NB4 (cell line): ENCODE data around the gene ANKRD9.

Source experiments
- POLR2A ChIP-seq: IDR thresholded peaks from 2 replicates; pipeline ENCODE4 v1.6.1; 2011; ENCODE audit warnings: mild to moderate bottlenecking; ENCODE audit not compliant: insufficient read length; ENCODE audit errors: extremely low read depth
- TF ChIP-seq, protein P1 (sequence below): IDR thresholded peaks from 2 replicates; pipeline ENCODE4 v1.6.1; 2011; ENCODE audit warnings: low read depth, low read length

DNA sequence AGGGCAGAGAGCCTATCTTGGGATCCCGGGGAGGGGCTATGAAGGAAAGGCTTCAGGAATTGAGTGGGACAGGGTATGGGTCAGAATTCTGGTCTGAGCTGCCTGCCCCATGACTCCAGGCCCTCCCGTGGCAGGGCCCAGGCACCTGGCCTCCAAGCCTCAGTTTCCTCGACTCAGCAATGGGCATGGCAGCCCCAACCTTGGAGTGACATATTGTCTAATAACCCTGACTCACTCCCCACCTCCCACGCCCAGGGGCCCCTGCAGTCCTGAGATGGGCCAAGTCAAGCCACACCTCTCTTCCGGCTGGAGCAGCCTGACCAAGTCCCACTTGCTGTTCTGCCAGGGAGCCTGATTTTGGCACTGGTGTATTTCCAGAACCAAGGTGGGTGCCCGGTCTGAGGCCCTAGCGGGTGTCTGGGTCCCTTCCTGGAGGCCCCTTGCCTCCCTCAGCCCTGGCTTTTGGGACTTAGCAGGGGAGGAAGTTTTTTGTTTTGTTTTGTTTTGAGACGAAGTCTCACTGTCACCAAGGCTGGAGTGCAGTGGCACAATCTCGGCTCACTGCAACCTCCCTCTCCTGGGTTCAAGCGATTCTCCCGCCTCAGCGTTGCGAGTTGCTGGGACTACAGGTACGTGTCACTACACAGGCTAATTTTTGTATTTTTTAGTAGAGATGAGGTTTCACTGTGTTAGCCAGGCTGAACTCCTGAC is 42.6 kb upstream of the ANKRD9 start:
- TF ChIP-seq, protein P1, sequence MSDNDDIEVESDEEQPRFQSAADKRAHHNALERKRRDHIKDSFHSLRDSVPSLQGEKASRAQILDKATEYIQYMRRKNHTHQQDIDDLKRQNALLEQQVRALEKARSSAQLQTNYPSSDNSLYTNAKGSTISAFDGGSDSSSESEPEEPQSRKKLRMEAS, result no peak
- no peak for TF ChIP-seq POLR2A
